Astrocyte of the hippocampus (primary cell): ENCODE data around the gene PSMA1.

Experiments
- DNase-seq: peaks from one replicate; pipeline ENCODE4 v3.0.0; 2011; ENCODE audit warnings: low read depth, low spot score

The PSMA1 gene

GRCh38 chr11:14529951-14530350 lies 9.8 kb upstream of the PSMA1 start:
- DNase-seq = no peak

GRCh38 chr11:14529321-14529720 lies 9.1 kb upstream of the PSMA1 start:
- no peak for DNase-seq

GRCh38 chr11:14522801-14523200 lies 2.6 kb upstream of the PSMA1 start:
- no peak for DNase-seq

GRCh38 chr11:14522245-14522644 lies 2.1 kb upstream of the PSMA1 start:
- DNase-seq = no peak

- DNase-seq = no peak
Observed at GRCh38 chr11:14520747-14521151, 563 bp upstream of the PSMA1 start.

GRCh38 chr11:14519597-14519916 lies 629 bp downstream of the PSMA1 start:
- DNase-seq = no peak

- no peak for DNase-seq
Observed at GRCh38 chr11:14518820-14519219, 1.4 kb downstream of the PSMA1 start.

GRCh38 chr11:14513800-14514199 lies 6.4 kb downstream of the PSMA1 start:
- no peak for DNase-seq

GRCh38 chr11:14506532-14506931 lies 13.7 kb downstream of the PSMA1 start:
- DNase-seq = peak; percentile 69

- no peak for DNase-seq
Observed at GRCh38 chr11:14503023-14503422, 17.2 kb downstream of the PSMA1 start.

- DNase-seq = no peak
Observed at GRCh38 chr11:14502039-14502438, 18.1 kb downstream of the PSMA1 start.

- peak; percentile 67 for DNase-seq
Observed at GRCh38 chr11:14500181-14500651, 20.0 kb downstream of the PSMA1 start.

GRCh38 chr11:14499560-14500180 lies 20.5 kb downstream of the PSMA1 start, which contains the start of gene COPB1:
TSS of gene COPB1 (minus strand) at chr11:14499811. CDS start at chr11:14498928, 883 bp downstream.
- peak; percentile 98 for DNase-seq

- DNase-seq = peak; percentile 50
Observed at GRCh38 chr11:14499178-14499559, 21.0 kb downstream of the PSMA1 start.

- DNase-seq = no peak
Observed at GRCh38 chr11:14480716-14481115, 39.5 kb downstream of the PSMA1 start.

GRCh38 chr11:14471127-14471526 lies 49.1 kb downstream of the PSMA1 start:
- no peak for DNase-seq

- no peak for DNase-seq
Observed at GRCh38 chr11:14463623-14464022, 56.6 kb downstream of the PSMA1 start.

- DNase-seq = no peak
Observed at GRCh38 chr11:14460147-14460546, 60.0 kb downstream of the PSMA1 start.

- no peak for DNase-seq
Observed at GRCh38 chr11:14458377-14458776, 61.8 kb downstream of the PSMA1 start.

GRCh38 chr11:14455648-14456430 lies 64.3 kb downstream of the PSMA1 start:
- no peak for DNase-seq
